ENCODE data around the gene WWP2.
A peak's percentile ranks its signal among the peaks of the same experiment; 100 is the strongest.
"Not testable (repeated sequence)": the region's sequence is repeated elsewhere in the genome, so short reads cannot be mapped to it uniquely, and the experiment has no call there.

Gene WWP2

DNA sequence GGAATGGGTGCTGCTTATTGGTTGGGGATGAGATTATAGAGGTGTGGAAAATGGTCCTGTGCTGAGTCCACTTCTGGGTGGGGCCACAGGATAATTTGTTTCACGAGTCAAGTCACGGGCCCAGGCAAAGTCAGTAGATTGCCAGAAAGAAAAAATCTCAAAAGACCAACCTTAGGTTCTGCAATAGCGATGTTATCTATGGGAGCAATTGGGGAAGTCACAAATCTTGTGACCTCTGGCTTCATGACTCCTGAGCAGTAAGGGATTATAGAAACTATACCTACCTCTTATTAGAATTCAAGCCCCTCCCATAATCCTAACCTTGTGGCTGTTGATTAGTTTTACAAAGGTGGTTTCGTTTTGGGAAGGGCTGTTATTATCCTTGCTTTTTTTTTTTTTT is 31.4 kb downstream of the WWP2 start:
- no peak for DNase-seq (ENCODE audit: low read depth in 2 of 3, low spot score in 1 of 3)

DNA sequence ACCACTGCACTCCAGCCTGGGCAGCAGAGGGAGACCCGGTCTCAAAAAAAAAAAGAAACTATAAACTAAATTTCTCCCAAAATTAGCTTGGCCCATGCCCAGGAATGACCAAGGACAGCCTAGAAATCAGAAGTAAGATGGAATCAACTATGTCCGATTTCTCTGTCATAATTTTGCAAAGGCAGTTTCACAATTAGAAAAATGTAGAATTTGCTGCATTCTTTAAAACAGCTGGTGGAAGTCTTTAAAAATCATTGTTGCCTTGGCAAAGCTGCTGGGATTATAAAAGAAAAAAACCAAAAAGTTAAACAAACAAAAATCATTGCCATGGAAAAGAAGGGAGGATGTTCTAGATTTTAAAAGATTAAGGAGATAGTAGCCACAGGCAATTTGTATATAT is 32.4 kb downstream of the WWP2 start:
- DNase-seq (ENCODE audit: low read depth in 2 of 3, low spot score in 1 of 3), result no peak

DNA sequence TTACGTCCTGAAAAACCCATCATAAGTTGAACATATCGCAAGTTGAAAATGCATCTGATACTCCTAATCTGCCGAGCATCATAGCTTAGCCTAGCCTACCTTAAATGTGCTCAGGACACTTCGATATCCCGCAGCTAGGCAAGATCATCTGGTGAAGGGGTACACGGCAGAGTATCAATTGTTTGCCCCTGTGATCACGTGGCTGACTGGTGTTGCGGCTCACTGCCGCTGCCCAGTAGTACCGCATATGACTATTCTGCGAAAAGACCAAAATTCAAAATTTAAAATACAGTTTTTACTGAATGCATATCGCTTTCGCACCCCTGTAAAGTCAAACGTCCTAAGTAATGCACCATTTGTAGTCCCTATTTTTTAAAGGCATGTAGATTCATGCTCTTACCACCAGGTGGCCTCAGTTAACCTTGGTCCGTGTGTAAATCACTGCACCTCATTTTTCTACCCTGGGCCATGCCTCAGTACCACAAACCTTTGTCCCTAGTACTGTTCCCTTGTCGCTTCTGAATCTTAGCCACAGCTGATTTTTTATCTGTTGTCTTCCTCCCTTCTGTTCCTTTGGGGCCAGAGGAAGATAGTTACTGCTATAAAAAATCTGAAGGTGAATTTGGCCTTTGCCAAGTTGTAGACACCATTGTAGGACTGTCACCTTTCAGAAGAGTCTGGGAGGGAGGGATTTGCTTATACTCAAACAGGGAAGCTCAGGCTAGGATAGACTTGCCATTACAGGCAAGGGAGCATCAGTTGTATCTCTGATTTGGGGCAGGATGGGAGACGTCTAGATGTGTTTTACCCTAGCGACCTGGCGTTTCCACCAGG is 34.4 kb downstream of the WWP2 start:
- peak in 2 of 3 donors; percentile 2 to 28 for DNase-seq (ENCODE audit: low read depth in 2 of 3, low spot score in 1 of 3)

- no peak for DNase-seq (ENCODE audit: low read depth in 2 of 3, low spot score in 1 of 3)
Measured at GRCh38 chr16:69798466-69798865, 36.3 kb downstream of the WWP2 start.

GRCh38 chr16:69799611-69800031 is 37.5 kb downstream of the WWP2 start:
- no peak for DNase-seq (ENCODE audit: low read depth in 2 of 3, low spot score in 1 of 3)

- DNase-seq (ENCODE audit: low read depth in 2 of 3, low spot score in 1 of 3), result no peak
Measured at GRCh38 chr16:69804297-69804696, 42.2 kb downstream of the WWP2 start.

GRCh38 chr16:69806776-69807175 is 44.6 kb downstream of the WWP2 start:
- not testable (repeated sequence) for DNase-seq (ENCODE audit: low read depth in 2 of 3, low spot score in 1 of 3)

DNA sequence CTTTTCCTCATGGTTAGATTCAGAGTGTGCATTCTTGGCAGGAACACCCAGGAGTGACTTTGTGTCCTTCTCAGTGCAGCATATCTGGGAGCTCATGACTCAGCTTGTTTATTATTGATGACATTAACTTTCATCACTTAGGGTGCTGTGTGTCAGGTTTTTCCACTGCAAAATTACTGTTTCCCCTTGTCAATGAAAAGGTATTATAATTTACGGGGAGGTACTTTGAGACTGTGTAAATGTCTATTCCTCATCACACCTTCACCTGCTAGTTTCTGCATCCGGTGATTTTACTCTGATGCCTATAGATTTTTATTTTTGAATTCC is 50.5 kb downstream of the WWP2 start:
- no peak for DNase-seq (ENCODE audit: low read depth in 2 of 3, low spot score in 1 of 3)

GRCh38 chr16:69814078-69814477 is 51.9 kb downstream of the WWP2 start:
- DNase-seq (ENCODE audit: low read depth in 2 of 3, low spot score in 1 of 3), result no peak

GRCh38 chr16:69814561-69814960 is 52.4 kb downstream of the WWP2 start:
- no peak for DNase-seq (ENCODE audit: low read depth in 2 of 3, low spot score in 1 of 3)

DNA sequence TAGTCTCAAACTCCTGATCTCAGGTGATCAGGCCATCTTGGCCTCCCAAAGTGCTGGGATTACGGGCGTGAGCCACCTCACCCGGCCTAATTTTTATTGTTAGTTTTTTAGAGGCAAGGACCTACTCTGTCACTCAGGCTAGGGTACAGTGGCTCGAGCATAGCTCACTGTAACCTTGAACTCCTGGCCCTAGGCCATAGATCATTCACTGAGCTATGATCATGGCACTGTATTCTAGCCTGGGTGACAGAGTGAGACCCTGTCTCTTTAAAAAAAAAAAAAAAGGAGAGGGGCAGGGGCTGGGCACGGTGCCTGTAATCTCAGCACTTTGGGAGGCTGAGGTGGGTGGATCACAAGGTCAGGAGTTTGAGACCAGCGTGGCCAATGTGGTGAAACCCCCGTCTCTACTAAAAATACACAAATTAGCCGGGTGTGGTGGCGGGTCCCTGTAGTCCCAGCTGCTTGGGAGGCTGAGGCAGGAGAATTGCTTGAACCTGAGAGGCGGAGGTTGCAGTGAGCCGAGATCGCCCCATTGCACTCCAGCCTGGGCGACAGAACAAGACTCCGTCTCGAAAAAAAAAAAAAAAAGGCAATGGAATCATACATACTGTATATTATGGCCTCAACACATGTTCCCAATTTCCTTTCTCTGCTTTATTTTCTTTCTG is 53.2 kb downstream of the WWP2 start:
- DNase-seq (ENCODE audit: low read depth in 2 of 3, low spot score in 1 of 3), result not testable (repeated sequence)

DNA sequence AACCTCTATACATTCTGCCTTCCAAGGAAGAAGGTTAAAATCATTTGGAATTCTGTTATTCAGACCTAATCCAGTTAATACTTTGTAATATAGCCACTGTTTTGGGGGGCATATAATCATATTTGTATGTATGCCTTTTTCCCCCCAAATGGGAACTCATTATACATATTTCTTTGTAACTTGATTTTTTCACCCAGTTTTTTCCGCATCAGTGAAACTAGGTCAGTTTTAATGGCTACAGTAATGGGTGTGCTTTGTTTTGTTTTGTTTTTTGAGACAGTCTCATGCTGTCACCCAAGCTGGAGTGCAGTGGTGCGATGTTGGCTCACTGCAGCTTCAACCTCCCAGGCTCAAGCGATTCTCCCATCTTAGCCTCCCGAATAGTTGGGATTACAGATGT is 54.9 kb downstream of the WWP2 start:
- DNase-seq (ENCODE audit: low read depth in 2 of 3, low spot score in 1 of 3), result no peak

DNA sequence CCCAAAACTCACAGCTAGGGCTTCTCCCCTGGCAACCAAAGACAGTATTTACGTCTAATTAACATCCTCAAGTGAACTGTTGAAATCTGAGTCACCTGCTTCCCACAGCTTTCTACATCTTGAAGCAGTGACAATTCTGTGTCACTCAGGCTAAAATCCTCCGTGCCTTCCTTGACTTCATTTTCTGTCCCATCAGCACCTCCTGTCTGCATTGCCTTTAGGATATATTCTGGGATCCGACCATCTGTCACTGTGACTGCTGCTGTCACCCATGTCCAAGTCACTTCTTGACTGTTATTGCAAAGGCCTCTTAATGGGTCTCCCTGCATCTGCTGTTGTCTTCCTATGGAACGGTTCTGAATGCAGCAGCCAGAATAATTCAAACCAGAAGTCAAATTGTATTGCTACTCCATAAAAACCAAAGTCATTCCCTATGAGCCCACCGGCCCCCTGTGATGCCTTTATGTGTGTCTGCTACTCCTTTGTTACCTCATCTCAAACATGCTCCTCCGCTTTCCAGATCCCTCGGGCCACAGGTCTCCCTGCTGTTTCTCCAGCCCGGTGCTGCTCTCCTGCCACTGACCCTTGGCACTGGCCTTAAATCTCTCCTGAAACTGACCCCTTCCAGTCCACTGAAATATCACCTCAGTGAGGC is 56.9 kb downstream of the WWP2 start:
- DNase-seq (ENCODE audit: low read depth in 2 of 3, low spot score in 1 of 3), result no peak

GRCh38 chr16:69820926-69821541 is 58.9 kb downstream of the WWP2 start:
- DNase-seq (ENCODE audit: low read depth in 2 of 3, low spot score in 1 of 3), result no peak

- DNase-seq (ENCODE audit: low read depth in 2 of 3, low spot score in 1 of 3), result no peak
Measured at GRCh38 chr16:69821844-69822173, 59.7 kb downstream of the WWP2 start.

DNA sequence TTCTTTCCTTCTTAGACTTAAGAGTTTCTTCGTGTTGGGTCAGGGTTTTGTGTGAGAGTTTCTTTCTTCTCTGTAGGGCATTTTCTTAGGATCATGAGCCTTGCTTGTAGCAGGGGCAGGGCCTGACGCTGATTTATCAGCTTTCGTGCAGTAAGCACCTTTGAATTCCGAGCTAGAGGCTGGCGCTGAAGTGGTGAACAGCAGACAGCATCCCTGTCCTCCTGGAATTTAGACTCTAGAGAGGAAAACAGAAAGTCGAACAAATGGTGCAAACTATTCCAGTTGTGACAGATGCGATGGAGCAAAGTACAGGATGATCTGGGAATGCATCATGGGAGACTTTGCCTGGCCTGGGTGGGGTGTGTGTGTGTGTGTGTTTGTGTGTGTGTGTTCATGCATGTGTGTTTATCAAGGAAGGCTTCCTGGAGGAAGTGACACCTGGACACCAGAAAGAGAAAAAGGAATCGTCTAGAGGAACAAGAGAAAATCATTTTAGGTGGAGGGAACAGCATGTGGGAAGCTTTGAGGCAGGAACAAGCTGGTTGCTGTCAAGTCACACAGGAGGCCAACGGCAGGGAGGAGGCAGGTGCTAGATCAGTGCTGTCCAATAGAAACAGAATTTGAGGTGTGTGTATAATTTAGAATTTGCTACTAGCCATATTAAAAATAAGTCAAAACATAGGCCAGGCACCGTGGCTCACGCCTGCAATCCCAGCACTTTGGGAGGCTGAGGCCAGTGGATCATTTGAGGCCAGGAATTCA is 60.2 kb downstream of the WWP2 start:
- no peak for DNase-seq (ENCODE audit: low read depth in 2 of 3, low spot score in 1 of 3)

- no peak for DNase-seq (ENCODE audit: low read depth in 2 of 3, low spot score in 1 of 3)
Measured at GRCh38 chr16:69823831-69824563, 61.9 kb downstream of the WWP2 start.

DNA sequence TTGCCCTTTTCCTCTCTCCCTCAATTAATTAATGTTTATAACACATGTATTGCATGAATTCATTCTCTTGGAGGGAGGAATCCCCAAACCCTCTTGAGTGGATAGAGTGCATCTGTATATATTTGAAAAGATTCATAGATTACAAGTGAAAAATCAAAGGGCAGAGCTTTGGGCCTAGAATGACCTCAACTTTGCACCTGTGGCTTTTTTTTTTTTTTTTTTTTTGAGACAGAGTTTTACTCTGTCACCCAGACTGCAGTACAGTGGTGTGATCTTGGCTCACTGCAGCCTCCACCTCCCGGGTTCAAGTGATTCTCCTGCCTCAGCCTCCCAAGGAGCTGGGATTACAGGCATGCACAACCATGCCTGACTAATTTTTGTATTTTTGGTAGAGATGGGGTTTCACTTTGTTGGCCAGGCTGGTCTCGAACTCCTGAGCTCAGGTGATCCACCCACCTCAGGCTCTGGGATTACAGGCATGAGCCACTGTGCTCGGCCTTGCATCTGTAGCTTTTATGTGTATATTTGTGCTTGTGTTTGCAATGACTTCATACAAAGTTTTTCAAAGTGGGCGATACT is 62.5 kb downstream of the WWP2 start:
- DNase-seq (ENCODE audit: low read depth in 2 of 3, low spot score in 1 of 3), result not testable (repeated sequence)

- no peak for DNase-seq (ENCODE audit: low read depth in 2 of 3, low spot score in 1 of 3)
Measured at GRCh38 chr16:69827524-69827923, 65.4 kb downstream of the WWP2 start.

GRCh38 chr16:69829338-69829737 is 67.2 kb downstream of the WWP2 start:
- DNase-seq (ENCODE audit: low read depth in 2 of 3, low spot score in 1 of 3), result no peak
